IMR-90 (cell line): ENCODE data around the gene SVIL.

Experiments
- FOS ChIP-seq: fragments of 150-350 bp; IDR thresholded peaks from 2 replicates; pipeline ENCODE4 v1.6.1; 2016; ENCODE audit warnings: low read depth, low read length
- MAFK ChIP-seq: IDR thresholded peaks from 2 replicates; pipeline ENCODE4 v1.6.1; 2012; ENCODE audit warnings: low read depth, low read length, improper control_type of control experiment
- MXI1 ChIP-seq: IDR thresholded peaks from 2 replicates; pipeline ENCODE4 v1.6.1; 2012; ENCODE audit warnings: low read depth, mild to moderate bottlenecking, low read length, moderate library complexity, borderline replicate concordance
- POLR2A ChIP-seq: IDR thresholded peaks from 2 replicates; pipeline ENCODE4 v1.6.1; 2012; ENCODE audit warnings: mild to moderate bottlenecking, low read depth, low read length
- RAD21 ChIP-seq: IDR thresholded peaks from 2 replicates; pipeline ENCODE4 v1.6.1; 2012; ENCODE audit warnings: low read length, improper control_type of control experiment
- RCOR1 ChIP-seq: IDR thresholded peaks from 2 replicates; pipeline ENCODE4 v1.6.1; 2012; ENCODE audit warnings: mild to moderate bottlenecking, low read length, improper control_type of control experiment; ENCODE audit not compliant: insufficient replicate concordance
- RFX5 ChIP-seq: IDR thresholded peaks from 2 replicates; pipeline ENCODE4 v1.8.0; 2012; ENCODE audit warnings: low read depth, mild to moderate bottlenecking, low read length, moderate library complexity
- TF ChIP-seq, protein P1 (sequence below): conservative IDR thresholded peaks from 2 replicates; pipeline ENCODE4 v1.5.1; 2012; ENCODE audit warnings: mild to moderate bottlenecking, low read depth, low read length, improper control_type of control experiment
- TF ChIP-seq, protein P2 (sequence below): fragments of 150-350 bp; IDR thresholded peaks from 2 replicates; pipeline ENCODE4 v1.6.1; 2017; ENCODE audit warnings: mild to moderate bottlenecking, antibody characterized with exemption, low read length, low read depth
- TF ChIP-seq, protein P3 (sequence below): fragments of 150-350 bp; IDR thresholded peaks from 2 replicates; pipeline ENCODE4 v1.6.1; 2016; ENCODE audit warnings: low read depth, mild to moderate bottlenecking, low read length, moderate library complexity, borderline replicate concordance

DNA sequence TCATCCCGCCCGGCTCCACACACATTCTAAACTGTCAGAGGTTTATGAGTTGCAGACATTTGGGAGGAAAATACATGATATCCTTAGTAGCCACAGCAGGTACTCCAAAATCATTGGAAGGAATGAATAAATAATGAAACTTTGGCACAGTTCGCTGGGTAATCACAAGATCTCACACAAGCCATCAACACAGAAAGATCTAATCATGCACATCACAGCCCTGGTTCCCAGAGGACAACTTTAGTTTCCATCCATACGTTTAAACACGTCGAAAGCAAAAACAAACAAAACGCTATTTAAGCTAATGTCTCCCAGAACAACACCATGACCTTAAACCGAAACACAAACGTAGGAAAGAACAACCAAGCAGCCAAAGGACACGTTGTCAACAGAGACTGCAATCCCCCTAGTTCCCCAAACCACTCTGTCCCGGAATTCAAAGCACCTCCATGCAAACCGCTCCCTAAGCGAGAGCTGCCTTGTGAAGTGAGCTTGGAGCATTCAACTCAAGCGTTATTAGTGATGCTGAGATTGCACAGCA lies 12.3 kb downstream of the SVIL start:
- TF ChIP-seq POLR2A (no peak), RAD21 (no peak), MAFK (no peak), FOS (no peak), MXI1 (no peak), RCOR1 (no peak), RFX5 (no peak)
- TF ChIP-seq, protein P1, sequence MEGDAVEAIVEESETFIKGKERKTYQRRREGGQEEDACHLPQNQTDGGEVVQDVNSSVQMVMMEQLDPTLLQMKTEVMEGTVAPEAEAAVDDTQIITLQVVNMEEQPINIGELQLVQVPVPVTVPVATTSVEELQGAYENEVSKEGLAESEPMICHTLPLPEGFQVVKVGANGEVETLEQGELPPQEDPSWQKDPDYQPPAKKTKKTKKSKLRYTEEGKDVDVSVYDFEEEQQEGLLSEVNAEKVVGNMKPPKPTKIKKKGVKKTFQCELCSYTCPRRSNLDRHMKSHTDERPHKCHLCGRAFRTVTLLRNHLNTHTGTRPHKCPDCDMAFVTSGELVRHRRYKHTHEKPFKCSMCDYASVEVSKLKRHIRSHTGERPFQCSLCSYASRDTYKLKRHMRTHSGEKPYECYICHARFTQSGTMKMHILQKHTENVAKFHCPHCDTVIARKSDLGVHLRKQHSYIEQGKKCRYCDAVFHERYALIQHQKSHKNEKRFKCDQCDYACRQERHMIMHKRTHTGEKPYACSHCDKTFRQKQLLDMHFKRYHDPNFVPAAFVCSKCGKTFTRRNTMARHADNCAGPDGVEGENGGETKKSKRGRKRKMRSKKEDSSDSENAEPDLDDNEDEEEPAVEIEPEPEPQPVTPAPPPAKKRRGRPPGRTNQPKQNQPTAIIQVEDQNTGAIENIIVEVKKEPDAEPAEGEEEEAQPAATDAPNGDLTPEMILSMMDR: no peak
- TF ChIP-seq, protein P2, sequence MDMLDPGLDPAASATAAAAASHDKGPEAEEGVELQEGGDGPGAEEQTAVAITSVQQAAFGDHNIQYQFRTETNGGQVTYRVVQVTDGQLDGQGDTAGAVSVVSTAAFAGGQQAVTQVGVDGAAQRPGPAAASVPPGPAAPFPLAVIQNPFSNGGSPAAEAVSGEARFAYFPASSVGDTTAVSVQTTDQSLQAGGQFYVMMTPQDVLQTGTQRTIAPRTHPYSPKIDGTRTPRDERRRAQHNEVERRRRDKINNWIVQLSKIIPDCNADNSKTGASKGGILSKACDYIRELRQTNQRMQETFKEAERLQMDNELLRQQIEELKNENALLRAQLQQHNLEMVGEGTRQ: no peak
- TF ChIP-seq, protein P3, sequence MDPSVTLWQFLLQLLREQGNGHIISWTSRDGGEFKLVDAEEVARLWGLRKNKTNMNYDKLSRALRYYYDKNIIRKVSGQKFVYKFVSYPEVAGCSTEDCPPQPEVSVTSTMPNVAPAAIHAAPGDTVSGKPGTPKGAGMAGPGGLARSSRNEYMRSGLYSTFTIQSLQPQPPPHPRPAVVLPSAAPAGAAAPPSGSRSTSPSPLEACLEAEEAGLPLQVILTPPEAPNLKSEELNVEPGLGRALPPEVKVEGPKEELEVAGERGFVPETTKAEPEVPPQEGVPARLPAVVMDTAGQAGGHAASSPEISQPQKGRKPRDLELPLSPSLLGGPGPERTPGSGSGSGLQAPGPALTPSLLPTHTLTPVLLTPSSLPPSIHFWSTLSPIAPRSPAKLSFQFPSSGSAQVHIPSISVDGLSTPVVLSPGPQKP: no peak
